ENCODE data around the gene CCDC88B.
"Not testable (repeated sequence)": the region's sequence is repeated elsewhere in the genome, so short reads cannot be mapped to it uniquely, and the experiment has no call there.

Gene CCDC88B

DNA sequence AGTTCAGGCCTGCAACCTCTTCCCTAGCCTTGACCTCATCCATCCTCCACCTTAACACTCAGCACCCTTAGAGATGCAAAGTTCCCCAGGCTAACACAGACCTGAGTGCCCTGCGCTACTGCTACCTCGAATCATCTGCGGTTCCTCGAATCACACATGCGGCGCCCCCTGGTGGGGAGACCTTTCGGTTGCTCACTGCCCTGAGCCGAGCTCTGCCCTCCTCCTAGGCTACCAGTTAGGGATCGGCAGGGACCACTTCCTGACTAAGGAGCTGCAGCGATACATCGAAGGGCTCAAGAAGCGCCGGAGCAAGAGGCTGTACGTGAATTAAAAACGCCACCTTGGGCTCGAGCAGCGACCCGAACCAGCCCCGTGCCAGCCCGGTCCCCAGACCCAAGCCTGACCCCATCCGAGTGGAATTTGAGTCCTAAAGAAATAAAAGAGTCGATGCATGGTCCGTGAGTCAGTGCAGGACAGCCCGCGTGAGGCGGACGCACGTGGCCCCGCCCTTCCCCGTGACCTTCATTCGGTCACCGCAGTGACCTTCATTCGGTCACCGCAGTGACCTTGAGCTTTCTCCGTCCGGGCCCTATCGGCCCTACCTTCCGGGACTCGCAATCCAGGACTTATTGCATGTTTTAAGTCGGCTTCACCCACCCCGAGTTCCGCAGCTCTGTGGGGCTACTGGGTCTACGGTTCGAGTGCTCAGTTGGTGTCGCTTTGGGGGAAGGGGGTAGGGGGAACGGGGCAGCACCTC, 35.5 kb upstream of the CCDC88B start:
- peak; percentile 89 for DNase-seq

GRCh38 chr11:64305075-64305690, 34.8 kb upstream of the CCDC88B start, which contains the start of gene ESRRA:
ESRRA (plus strand) TSS chr11:64305524; CDS start chr11:64307180, 1,656 bp downstream.
- DNase-seq = peak; percentile 99

DNA sequence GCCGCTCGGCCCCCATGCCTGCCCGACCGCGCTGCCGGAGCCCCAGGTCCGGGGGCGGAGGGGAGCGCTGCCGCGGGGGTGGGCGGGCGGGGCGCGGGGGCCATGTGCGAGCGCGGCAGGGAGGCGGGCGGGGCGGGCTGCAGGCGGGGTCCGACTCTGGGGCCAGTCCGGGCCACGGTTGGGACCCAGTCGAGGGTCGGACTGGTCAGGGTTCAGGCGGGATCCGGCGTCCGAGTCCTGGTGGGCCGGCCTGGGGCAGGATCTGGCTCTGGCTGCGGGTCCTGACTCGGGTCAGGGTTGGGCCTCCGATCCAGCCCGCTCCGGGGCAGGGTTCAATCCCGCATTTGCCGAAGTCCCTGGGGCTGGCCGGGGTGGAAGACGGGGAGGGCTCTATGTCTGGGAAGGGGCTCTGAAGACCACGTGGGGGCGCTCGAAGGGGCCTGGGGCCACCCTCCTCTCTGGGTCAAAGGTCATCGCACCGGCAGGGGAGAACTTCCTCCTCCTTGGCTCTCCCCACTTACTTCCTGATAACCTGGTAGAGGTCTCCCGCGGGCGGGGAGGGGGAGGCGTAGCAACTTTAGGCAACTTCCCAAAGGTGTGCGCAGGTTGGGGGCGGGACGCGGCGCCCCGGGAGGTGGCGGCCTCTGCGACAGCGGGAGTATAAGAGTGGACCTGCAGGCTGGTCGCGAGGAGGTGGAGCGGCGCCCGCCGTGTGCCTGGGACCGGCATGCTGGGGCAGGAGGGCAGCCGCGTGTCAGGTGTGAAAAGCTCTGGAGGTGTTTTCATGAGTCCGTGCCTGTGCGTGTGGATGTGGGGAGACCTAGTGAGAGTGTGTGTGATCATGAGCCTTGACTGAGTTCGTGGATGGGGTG, 34.1 kb upstream of the CCDC88B start:
- peak; percentile 57 for DNase-seq

GRCh38 chr11:64306563-64306875, 33.5 kb upstream of the CCDC88B start:
- no peak for DNase-seq

- DNase-seq = no peak
These were observed 33.0 kb upstream of the CCDC88B start for GRCh38 chr11:64306876-64307622.

GRCh38 chr11:64307795-64308194, 32.2 kb upstream of the CCDC88B start:
- DNase-seq = not testable (repeated sequence)

- DNase-seq = no peak
These were observed 27.1 kb upstream of the CCDC88B start for GRCh38 chr11:64312947-64313346.

- no peak for DNase-seq
These were observed 26.4 kb upstream of the CCDC88B start for GRCh38 chr11:64313491-64314145.

DNA sequence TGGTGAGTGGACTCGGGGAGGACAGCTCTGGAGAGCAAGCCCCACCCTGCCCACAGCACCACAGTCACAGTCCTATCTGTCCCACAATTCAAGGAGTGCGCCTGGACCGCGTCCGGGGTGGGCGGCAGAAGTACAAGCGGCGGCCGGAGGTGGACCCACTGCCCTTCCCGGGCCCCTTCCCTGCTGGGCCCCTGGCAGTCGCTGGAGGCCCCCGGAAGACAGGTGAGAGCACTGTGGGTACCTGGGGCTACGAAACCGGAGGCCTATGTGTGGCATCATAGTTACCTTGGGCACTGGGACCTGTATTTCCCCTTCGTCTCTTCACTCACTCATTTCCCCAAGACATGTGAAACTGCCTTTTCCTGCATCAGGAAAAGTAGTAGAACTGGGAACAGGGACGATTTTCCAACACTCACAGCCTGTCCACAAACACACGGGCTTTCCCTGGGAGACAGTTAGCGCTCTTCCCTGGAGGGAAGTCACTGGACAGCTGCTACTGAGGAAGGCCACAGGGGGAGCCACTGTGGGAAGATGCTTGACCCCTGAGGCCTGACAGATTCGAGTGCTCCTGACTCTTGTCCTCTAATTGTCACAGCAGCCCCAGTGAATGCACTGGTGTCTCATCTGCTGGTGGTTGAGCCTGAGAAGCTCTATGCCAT, 25.7 kb upstream of the CCDC88B start:
- no peak for DNase-seq

- DNase-seq = no peak
These were observed 25.0 kb upstream of the CCDC88B start for GRCh38 chr11:64314805-64315561.

DNA sequence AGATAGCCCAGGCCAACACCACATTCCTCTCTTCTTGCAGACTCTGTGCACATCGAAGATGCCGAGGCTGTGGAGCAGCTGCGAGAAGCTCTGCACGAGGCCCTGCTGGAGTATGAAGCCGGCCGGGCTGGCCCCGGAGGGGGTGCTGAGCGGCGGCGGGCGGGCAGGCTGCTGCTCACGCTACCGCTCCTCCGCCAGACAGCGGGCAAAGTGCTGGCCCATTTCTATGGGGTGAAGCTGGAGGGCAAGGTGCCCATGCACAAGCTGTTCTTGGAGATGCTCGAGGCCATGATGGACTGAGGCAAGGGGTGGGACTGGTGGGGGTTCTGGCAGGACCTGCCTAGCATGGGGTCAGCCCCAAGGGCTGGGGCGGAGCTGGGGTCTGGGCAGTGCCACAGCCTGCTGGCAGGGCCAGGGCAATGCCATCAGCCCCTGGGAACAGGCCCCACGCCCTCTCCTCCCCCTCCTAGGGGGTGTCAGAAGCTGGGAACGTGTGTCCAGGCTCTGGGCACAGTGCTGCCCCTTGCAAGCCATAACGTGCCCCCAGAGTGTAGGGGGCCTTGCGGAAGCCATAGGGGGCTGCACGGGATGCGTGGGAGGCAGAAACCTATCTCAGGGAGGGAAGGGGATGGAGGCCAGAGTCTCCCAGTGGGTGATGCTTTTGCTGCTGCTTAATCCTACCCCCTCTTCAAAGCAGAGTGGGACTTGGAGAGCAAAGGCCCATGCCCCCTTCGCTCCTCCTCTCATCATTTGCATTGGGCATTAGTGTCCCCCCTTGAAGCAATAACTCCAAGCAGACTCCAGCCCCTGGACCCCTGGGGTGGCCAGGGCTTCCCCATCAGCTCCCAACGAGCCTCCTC, 24.1 kb upstream of the CCDC88B start:
- DNase-seq = not testable (repeated sequence)

DNA sequence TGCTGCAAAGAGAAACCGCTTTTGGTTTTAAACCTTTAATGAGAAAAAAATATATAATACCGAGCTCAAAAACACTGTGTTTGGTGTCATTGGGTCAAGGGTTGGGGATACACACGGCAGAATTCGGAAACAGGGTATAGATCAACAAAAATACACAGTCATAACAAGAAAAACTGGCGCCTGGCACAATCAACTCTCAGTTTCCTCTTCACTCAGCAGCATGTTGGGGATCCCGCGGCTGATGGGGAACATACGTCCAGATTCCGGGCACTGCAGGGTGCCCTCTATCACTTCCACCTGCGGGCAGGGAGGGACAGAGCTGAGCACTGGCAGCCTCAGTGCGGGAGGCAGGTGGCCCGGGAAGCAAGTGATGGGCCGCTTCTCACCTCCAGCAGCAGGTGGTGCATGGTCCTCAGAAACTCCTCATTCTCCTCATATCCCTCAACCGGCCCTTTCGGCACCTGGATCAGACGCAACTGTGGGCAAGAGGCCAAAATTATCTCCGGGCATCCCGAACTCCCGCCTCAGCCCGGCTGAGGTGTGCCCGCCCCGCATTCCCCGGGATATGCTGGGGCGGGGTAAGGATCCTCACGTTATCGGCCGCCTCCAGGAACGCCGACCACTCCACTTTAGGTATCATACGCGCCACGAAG, 23.2 kb upstream of the CCDC88B start:
- DNase-seq = peak; percentile 37

GRCh38 chr11:64317325-64317960, 22.6 kb upstream of the CCDC88B start, which contains the start of gene TRMT112:
TRMT112 (minus strand) TSS chr11:64317559; CDS start chr11:64317526, 33 bp downstream.
- DNase-seq = peak; percentile 99

DNA sequence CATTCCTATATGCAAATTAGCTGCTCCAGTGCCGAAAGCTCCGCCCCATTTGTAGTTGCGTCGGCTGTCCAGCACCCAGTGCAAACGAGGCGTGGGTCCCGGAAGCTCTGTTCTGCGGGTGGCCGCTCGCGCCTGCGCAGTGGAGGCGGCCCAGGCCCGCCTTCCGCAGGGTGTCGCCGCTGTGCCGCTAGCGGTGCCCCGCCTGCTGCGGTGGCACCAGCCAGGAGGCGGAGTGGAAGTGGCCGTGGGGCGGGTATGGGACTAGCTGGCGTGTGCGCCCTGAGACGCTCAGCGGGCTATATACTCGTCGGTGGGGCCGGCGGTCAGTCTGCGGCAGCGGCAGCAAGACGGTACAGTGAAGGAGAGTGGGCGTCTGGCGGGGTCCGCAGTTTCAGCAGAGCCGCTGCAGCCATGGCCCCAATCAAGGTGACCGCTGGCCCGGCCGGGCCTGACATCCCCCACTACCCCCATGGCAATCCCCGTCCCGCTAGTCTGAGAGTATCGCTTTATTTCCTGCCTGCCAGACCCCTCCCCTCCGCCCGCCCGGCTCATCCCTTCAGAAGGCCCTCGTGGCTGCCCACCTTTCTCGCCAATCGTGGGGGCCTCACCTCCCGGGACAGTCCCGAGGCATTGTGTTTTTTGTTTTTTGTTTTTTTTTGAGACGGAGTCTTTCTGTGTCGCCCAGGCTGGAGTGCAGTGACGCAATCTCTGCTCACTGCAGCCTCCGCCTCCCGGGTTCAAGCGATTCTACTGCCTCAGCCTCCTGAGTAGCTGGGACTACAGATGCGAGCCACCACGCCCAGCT, 21.8 kb upstream of the CCDC88B start, which contains the start of gene PRDX5:
Gene PRDX5 (plus strand): TSS at position 161 of the 805 bp plus-strand sequence. CDS start 95 bp downstream, at position 256.
- DNase-seq = peak; percentile 99

DNA sequence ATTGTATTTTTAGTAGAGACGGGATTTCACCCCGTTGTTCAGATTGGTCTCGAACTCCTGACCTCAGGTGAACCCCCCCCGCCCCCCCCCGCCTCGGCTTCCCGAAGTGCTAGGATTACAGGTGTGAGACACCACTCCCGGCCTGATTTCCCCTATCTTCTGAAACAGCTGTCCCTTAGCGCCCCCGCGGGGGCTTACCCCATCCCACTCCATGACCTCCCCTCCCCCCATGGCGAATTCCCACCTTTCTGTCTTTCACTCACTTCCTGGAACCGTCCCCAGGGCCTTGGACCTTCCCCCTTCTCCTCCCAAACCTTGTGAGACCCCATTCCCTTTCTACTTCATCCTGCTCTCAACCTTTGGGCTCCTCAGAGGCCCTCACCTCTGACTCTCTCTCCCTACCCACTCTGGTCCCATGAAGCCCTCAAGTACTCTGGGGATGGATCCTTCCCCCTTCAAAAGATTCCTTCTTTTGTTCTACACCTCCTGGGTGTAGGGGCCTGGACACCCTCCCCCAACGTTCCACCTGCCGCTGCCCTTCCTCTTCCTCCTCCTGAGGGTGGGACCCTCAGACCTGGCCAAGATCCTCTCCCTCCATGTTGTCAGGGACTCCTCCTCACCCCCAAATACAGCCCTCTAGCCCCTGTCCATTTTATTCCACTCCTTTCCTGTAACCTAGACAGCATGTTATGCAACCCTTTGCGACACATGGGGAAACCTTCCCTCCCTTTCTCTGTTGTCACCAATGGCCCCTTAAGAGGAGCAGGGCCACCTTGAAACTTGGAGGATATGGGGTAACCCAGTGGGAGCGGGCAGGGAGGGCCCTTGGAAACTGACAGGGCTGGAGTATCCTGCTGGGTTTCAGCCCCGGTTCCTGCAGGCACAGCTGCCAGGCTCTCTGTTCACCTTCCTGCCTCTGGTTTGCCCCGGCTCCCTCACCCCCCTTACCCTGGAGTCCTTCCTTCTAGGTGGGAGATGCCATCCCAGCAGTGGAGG, 20.9 kb upstream of the CCDC88B start:
- no peak for DNase-seq

GRCh38 chr11:64320556-64320955, 19.4 kb upstream of the CCDC88B start:
- DNase-seq = no peak

All from NCI-H526 treated with DMSO at 0.1 percent for 48 hours (cell line).